Peyer's patch (tissue), 4 donors: Measurements from ENCODE around the gene PMCH. TPM values are rescaled to one million over a fixed set of nuclear protein-coding genes. Genes with fewer than 3 reads are reported as not detected.
"Not testable (repeated sequence)": the region's sequence is repeated elsewhere in the genome, so short reads cannot be mapped to it uniquely, and the experiment has no call there.

Experiments used
- DNase-seq, 3 donors: peaks; one replicate each; pipeline ENCODE4 v3.0.0-alpha.2; 2017 to 2019
- H3K27ac ChIP-seq, 4 donors: fragments of 200-600 bp; sonication (generic); one replicate each; pipeline ENCODE4 v1.5.1; 2016 to 2019
- H3K27me3 ChIP-seq, 2 donors: fragments of 200-600 bp; sonication (generic); one replicate each; pipeline ENCODE4 v1.5.1; 2019
- H3K36me3 ChIP-seq, 3 donors: fragments of 200-600 bp; sonication (generic); one replicate each; pipeline ENCODE4 v1.5.1; 2016 to 2019
- H3K4me1 ChIP-seq, 4 donors: fragments of 200-600 bp; sonication (generic); one replicate each; pipeline ENCODE4 v1.5.1; 2016 to 2019
- H3K4me3 ChIP-seq, 4 donors: fragments of 200-600 bp; sonication (generic); 1 replicate in 3 of 4; 2 replicates in 1 of 4; pipeline ENCODE4 v1.5.1; 2016 to 2019; ENCODE audit warnings: mild to moderate bottlenecking in 1 of 4
- H3K9me3 ChIP-seq, 4 donors: fragments of 200-600 bp; sonication (generic); one replicate each; pipeline ENCODE4 v1.5.1; 2016 to 2019; ENCODE audit warnings: mild to moderate bottlenecking in 1 of 4
- POLR2A ChIP-seq, 2 donors: fragments of 450-650 bp; IDR thresholded peaks; one replicate each; pipeline ENCODE4 v1.5.1; 2017; ENCODE audit warnings: antibody characterized with exemption in 2 of 2, mild to moderate bottlenecking in 2 of 2, moderate library complexity in 2 of 2
- small RNA-seq, 2 donors: library from RNA; depleted of rRNA; stranded (forward); fragments of <200 nt; gene quantifications; one replicate each; pipeline ENCODE3, GENCODE V24; 2016
- total RNA-seq, 4 donors: library from RNA; depleted of rRNA; stranded (reverse); fragments of >200 nt; gene quantifications; one replicate each; pipeline ENCODE4 v1.1.0, GENCODE V29; 2016
- TF ChIP-seq, protein P1 (sequence below), 6 experiments: fragments of 450-650 bp in 4 of 6; fragments of 200-600 bp in 2 of 6; sonication (generic) in 1 of 6; IDR thresholded peaks; one replicate each; pipeline ENCODE4 v1.5.1; 2017 to 2019; ENCODE audit warnings: antibody characterized with exemption in 6 of 6, mild to moderate bottlenecking in 3 of 6, moderate library complexity in 1 of 6

PMCH gene
- total RNA-seq, 4 donors from 2014 or later, result not detected

- Histone ChIP-seq H3K4me3 (no peak overlapping the region), H3K27me3 (no peaks in the 10 kb centered on the region), H3K9me3 (no peaks in the 10 kb centered on the region), H3K4me1 (no peaks in the 10 kb centered on the region), H3K27ac (no peak overlapping the region), H3K36me3 (no peaks in the 10 kb centered on the region)
- TF ChIP-seq POLR2A (IDR thresholded peaks at IDR 0.05), result no peak
- TF ChIP-seq, protein P1, sequence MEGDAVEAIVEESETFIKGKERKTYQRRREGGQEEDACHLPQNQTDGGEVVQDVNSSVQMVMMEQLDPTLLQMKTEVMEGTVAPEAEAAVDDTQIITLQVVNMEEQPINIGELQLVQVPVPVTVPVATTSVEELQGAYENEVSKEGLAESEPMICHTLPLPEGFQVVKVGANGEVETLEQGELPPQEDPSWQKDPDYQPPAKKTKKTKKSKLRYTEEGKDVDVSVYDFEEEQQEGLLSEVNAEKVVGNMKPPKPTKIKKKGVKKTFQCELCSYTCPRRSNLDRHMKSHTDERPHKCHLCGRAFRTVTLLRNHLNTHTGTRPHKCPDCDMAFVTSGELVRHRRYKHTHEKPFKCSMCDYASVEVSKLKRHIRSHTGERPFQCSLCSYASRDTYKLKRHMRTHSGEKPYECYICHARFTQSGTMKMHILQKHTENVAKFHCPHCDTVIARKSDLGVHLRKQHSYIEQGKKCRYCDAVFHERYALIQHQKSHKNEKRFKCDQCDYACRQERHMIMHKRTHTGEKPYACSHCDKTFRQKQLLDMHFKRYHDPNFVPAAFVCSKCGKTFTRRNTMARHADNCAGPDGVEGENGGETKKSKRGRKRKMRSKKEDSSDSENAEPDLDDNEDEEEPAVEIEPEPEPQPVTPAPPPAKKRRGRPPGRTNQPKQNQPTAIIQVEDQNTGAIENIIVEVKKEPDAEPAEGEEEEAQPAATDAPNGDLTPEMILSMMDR (IDR thresholded peaks at IDR 0.05), result peak; percentile 37 to 67 (median 56)
- peak in 1 of 3 donors; percentile 49 for DNase-seq
Observed at GRCh38 chr12:102169922-102170621, 27.6 kb downstream of the PMCH start.

- Histone ChIP-seq H3K4me3 (no peak overlapping the region), H3K27ac (no peak overlapping the region), H3K27me3 (no peaks in the 10 kb centered on the region), H3K36me3 (no peaks in the 10 kb centered on the region), H3K9me3 (no peaks in the 10 kb centered on the region), H3K4me1 (no peaks in the 10 kb centered on the region)
- TF ChIP-seq, protein P1 (IDR thresholded peaks at IDR 0.05), result no peak
- TF ChIP-seq POLR2A (IDR thresholded peaks at IDR 0.05), result no peak
- no peak for DNase-seq
Observed at GRCh38 chr12:102167821-102168604, 29.6 kb downstream of the PMCH start.

- no peak for DNase-seq
- no peak overlapping the region for H3K4me3 ChIP-seq
- no peak overlapping the region for H3K27ac ChIP-seq
- no peaks in the 10 kb centered on the region for H3K27me3 ChIP-seq
- no peaks in the 10 kb centered on the region for H3K9me3 ChIP-seq
- no peaks in the 10 kb centered on the region for H3K4me1 ChIP-seq
- TF ChIP-seq, protein P1 (IDR thresholded peaks at IDR 0.05), result no peak
- TF ChIP-seq POLR2A (IDR thresholded peaks at IDR 0.05), result no peak
- no peaks in the 10 kb centered on the region for H3K36me3 ChIP-seq
Observed at GRCh38 chr12:102163383-102163782, 34.2 kb downstream of the PMCH start.

DNA sequence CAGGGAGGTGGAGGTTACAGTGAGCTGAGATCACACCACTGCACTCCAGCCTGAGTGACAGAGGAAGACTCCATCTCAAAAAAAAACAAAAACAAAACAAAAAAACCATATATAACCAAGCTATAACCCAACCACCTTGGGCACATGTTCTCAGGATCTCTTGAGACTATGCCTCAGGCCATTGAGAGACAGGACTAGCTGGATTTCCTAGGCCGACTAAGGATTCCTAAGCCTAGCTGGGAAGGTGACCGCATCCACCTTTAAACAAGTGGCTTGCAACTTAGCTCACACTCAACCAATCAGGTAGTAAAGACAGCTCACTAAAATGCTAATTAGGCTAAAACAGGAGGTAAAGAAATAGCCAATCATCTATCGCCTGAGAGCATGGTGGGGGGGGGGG lies 42.4 kb downstream of the PMCH start:
- H3K36me3 ChIP-seq, H3K4me1 ChIP-seq, H3K4me3 ChIP-seq, H3K27me3 ChIP-seq, DNase-seq, H3K9me3 ChIP-seq, H3K27ac ChIP-seq: not testable (repeated sequence)

GRCh38 chr12:102147062-102147587 lies 50.5 kb downstream of the PMCH start:
- H3K4me3 ChIP-seq, H3K9me3 ChIP-seq, H3K4me1 ChIP-seq, H3K27me3 ChIP-seq, H3K27ac ChIP-seq, H3K36me3 ChIP-seq, DNase-seq: not testable (repeated sequence)

Small RNA genes lying within 50 kb of the gene (small RNA-seq; reads per million reads assigned to genes)
- 0 reads per million in 2 donors for gene RN7SL793P

Other genes with a start within 250 kb of the PMCH start
- gene WASHC3, start 135.8 kb downstream of the PMCH start, total RNA-seq, result 10 to 100 TPM; 35.7 to 80.9 (median 47.0) TPM
- 10 to 100 TPM in 2 of 4 donors, 1 to 10 TPM in 2; 5.5 to 23.2 (median 12.6) TPM for gene NUP37, start 77.7 kb downstream of the PMCH start, total RNA-seq
- 1 to 10 TPM; 2.6 to 4.2 (median 3.5) TPM for gene PARPBP, start 77.7 kb downstream of the PMCH start, total RNA-seq